Natural killer cell (primary cell): ENCODE measurements around the gene KLHL20. TPM values are rescaled to one million over a fixed set of nuclear protein-coding genes. Genes with fewer than 3 reads are reported as not detected.
A peak's percentile ranks its signal among the peaks of the same experiment; 100 is the strongest.
"Not testable (repeated sequence)": the region's sequence is repeated elsewhere in the genome, so short reads cannot be mapped to it uniquely, and the experiment has no call there.

ENCODE experiments used
- ATAC-seq, 3 donors: fragments of 150-1000 bp in 2 of 3; fragments of 200-7000 bp in 1 of 3; cut with Tn5 transposase; 1 replicate in 1 of 3; 2 replicates in 2 of 3; pipeline ENCODE4 v1.10.0; 2021; ENCODE audit warnings: mild to moderate bottlenecking in 2 of 3, moderate library complexity in 2 of 3
- DNase-seq, 2 donors: peaks; one replicate each; pipeline versions ENCODE4 v3.0.0 to v3.0.0-alpha.2; 2013 to 2021; ENCODE audit warnings: mixed read lengths in 1 of 2
- H3K27ac ChIP-seq: one replicate; pipeline ENCODE4 v1.5.1; 2013; ENCODE audit warnings: mild to moderate bottlenecking, low read length
- H3K27me3 ChIP-seq: one replicate; pipeline ENCODE4 v1.6.1; 2013; ENCODE audit warnings: low read length; ENCODE audit not compliant: control insufficient read depth, insufficient read depth
- H3K36me3 ChIP-seq: one replicate; pipeline ENCODE4 v1.6.1; 2013; ENCODE audit warnings: low read length; ENCODE audit not compliant: control insufficient read depth, insufficient read depth
- H3K4me1 ChIP-seq: one replicate; pipeline ENCODE4 v1.6.1; 2013; ENCODE audit warnings: low read length; ENCODE audit not compliant: control insufficient read depth, insufficient read depth
- H3K4me3 ChIP-seq: one replicate; pipeline ENCODE4 v1.5.1; 2013; ENCODE audit warnings: low read length
- H3K9me3 ChIP-seq: one replicate; pipeline ENCODE4 v1.6.1; 2013; ENCODE audit warnings: low read length; ENCODE audit not compliant: control insufficient read depth, insufficient read depth
- H3K27ac Mint-ChIP-seq, 2 donors: one replicate each; pipeline ENCODE4 v1.8.0; 2022; ENCODE audit warnings: mild to moderate bottlenecking in 2 of 2, mixed read lengths in 2 of 2, moderate library complexity in 1 of 2
- H3K27me3 Mint-ChIP-seq, 2 donors: one replicate each; pipeline ENCODE4 v1.8.0; 2022; ENCODE audit warnings: low read depth in 2 of 2, mixed read lengths in 2 of 2
- H3K36me3 Mint-ChIP-seq: one replicate; pipeline ENCODE4 v1.8.0; 2022; ENCODE audit warnings: mixed read lengths
- H3K4me1 Mint-ChIP-seq, 2 donors: one replicate each; pipeline ENCODE4 v1.8.0; 2022; ENCODE audit warnings: mixed read lengths in 2 of 2
- H3K4me3 Mint-ChIP-seq: one replicate; pipeline ENCODE4 v1.8.0; 2022; ENCODE audit warnings: mild to moderate bottlenecking, moderate library complexity, mixed read lengths
- H3K9me3 Mint-ChIP-seq, 2 donors: one replicate each; pipeline ENCODE4 v1.8.0; 2022; ENCODE audit warnings: mixed read lengths in 2 of 2
- CTCF ChIP-seq: fragments of 200-600 bp; IDR thresholded peaks from one replicate; pipeline ENCODE4 v1.8.0; 2022; ENCODE audit warnings: antibody characterized with exemption
- WGBS: methylation state at CpG from one replicate; pipeline ENCODE4 v1.1.7; 2013; ENCODE audit warnings: missing lambda C conversion rate; ENCODE audit not compliant: insufficient coverage; 5-methylcytosine and 5-hydroxymethylcytosine counted together
- intact Hi-C: fragments of 100-400 bp; cut with micrococcal nuclease; formaldehyde crosslinking; loops from one replicate; pipeline ENCODE4 v1.14.2; 2022
- total RNA-seq, 4 donors: library from RNA; stranded (reverse); fragments of 120-200 nt in 1 of 4; gene quantifications; one replicate each; pipeline versions ENCODE4 v1.2.3 to v1.2.4, GENCODE V29; 2013 to 2022

The KLHL20 gene
- total RNA-seq, 3 donors from 2014 or later (not counting 1 experiment from before 2014, with no cell fraction given): 31.4 to 34.5 (median 33.1) TPM

GRCh38 chr1:173768206-173768605 is 53.4 kb downstream of the KLHL20 start:
- intact Hi-C loops: no loop called here
- Histone ChIP-seq H3K4me1 (no peaks in the 10 kb centered on the region), H3K36me3 (peaks cover 13% of the 10 kb centered on the region), H3K4me3 (no peak overlapping the region), H3K27me3 (no peaks in the 10 kb centered on the region), H3K27ac (no peak overlapping the region), H3K9me3 (no peaks in the 10 kb centered on the region)
- H3K9me3 Mint-ChIP-seq: peaks cover 0 to 2% of the 10 kb centered on the region in 2 donors
- no peak for TF ChIP-seq CTCF
- no peaks in the 10 kb centered on the region for H3K4me1 Mint-ChIP-seq
- H3K36me3 Mint-ChIP-seq: peaks cover 6% of the 10 kb centered on the region
- DNase-seq: no peak
- no CpG with 5 or more reads among the region's 2 CpGs for WGBS
- H3K27ac Mint-ChIP-seq: peak overlapping the region; percentile 26 to 37
- no peaks in the 10 kb centered on the region for H3K27me3 Mint-ChIP-seq
- ATAC-seq: no peak
- H3K4me3 Mint-ChIP-seq: no peak overlapping the region

- no peak for DNase-seq
- Mint-ChIP-seq H3K36me3 (peaks cover 6% of the 10 kb centered on the region), H3K4me3 (no peak overlapping the region), H3K9me3 (no peaks in the 10 kb centered on the region), H3K27me3 (no peaks in the 10 kb centered on the region), H3K4me1 (no peaks in the 10 kb centered on the region), H3K27ac (peak overlapping the region; percentile 26 to 37)
- Histone ChIP-seq H3K9me3 (no peaks in the 10 kb centered on the region), H3K4me1 (no peaks in the 10 kb centered on the region), H3K36me3 (peaks cover 13% of the 10 kb centered on the region), H3K27ac (no peak overlapping the region), H3K4me3 (no peak overlapping the region), H3K27me3 (no peaks in the 10 kb centered on the region)
- TF ChIP-seq CTCF: no peak
- 67% methylated on average over 1 of the region's 3 CpGs for WGBS
- intact Hi-C loops: no loop called here
- ATAC-seq: no peak
Measured at GRCh38 chr1:173768827-173769226, 54.0 kb downstream of the KLHL20 start.

GRCh38 chr1:173770330-173770729 is 55.5 kb downstream of the KLHL20 start:
- intact Hi-C loops, H3K27me3 ChIP-seq, H3K4me3 ChIP-seq, H3K36me3 Mint-ChIP-seq, DNase-seq, H3K27me3 Mint-ChIP-seq, H3K4me3 Mint-ChIP-seq, H3K4me1 ChIP-seq, H3K9me3 Mint-ChIP-seq, ATAC-seq, H3K9me3 ChIP-seq, H3K4me1 Mint-ChIP-seq, H3K27ac ChIP-seq: not testable (repeated sequence)
- peak overlapping the region in 1 of 2 donors; percentile 20 for H3K27ac Mint-ChIP-seq
- 98% methylated on average over 5 of the region's 9 CpGs for WGBS
- peaks cover 21% of the 10 kb centered on the region for H3K36me3 ChIP-seq

- no peak overlapping the region for H3K27ac ChIP-seq
- intact Hi-C loops: no loop called here
- no peak overlapping the region for H3K4me3 ChIP-seq
- H3K36me3 Mint-ChIP-seq: peaks cover 16% of the 10 kb centered on the region
- H3K36me3 ChIP-seq: peaks cover 32% of the 10 kb centered on the region
- no peak overlapping the region for H3K4me3 Mint-ChIP-seq
- no peaks in the 10 kb centered on the region for H3K4me1 ChIP-seq
- 80% methylated on average over 1 of the region's 1 CpG for WGBS
- H3K27me3 ChIP-seq: no peaks in the 10 kb centered on the region
- H3K4me1 Mint-ChIP-seq: no peaks in the 10 kb centered on the region
- ATAC-seq (no peak), DNase-seq (no peak)
- H3K9me3 ChIP-seq: no peaks in the 10 kb centered on the region
- H3K9me3 Mint-ChIP-seq: no peaks in the 10 kb centered on the region
- H3K27me3 Mint-ChIP-seq: no peaks in the 10 kb centered on the region
- no peak for TF ChIP-seq CTCF
- H3K27ac Mint-ChIP-seq: no peak overlapping the region
Measured at GRCh38 chr1:173771560-173771959, 56.8 kb downstream of the KLHL20 start.
